Transverse colon (tissue), 4 donors: ENCODE results near the gene HOXA13. TPM values are rescaled to one million over a fixed set of nuclear protein-coding genes. Genes with fewer than 3 reads are reported as not detected.

Source experiments
- DNase-seq: peaks from one replicate; pipeline ENCODE4 v3.0.0-alpha.2; 2019
- H3K27ac ChIP-seq, 4 donors: fragments of 200-600 bp; sonication (generic); 2 replicates each; pipeline ENCODE4 v1.5.1; 2016 to 2018; ENCODE audit warnings: inconsistent platforms in 4 of 4
- H3K27me3 ChIP-seq: fragments of 200-600 bp; sonication (generic); 2 replicates; pipeline ENCODE4 v1.5.1; 2017; ENCODE audit warnings: inconsistent platforms
- H3K36me3 ChIP-seq, 4 donors: fragments of 200-600 bp; sonication (generic); 2 replicates each; pipeline ENCODE4 v1.5.1; 2017 to 2019; ENCODE audit warnings: inconsistent platforms in 4 of 4
- H3K4me1 ChIP-seq, 4 donors: fragments of 200-600 bp; sonication (generic); 2 replicates each; pipeline ENCODE4 v1.5.1; 2017 to 2020; ENCODE audit warnings: inconsistent platforms in 4 of 4
- H3K4me3 ChIP-seq, 4 donors: fragments of 200-600 bp; sonication (generic); 1 replicate in 1 of 4; 2 replicates in 3 of 4; pipeline versions ENCODE4 v1.5.1 to v1.6.1; 2017 to 2019; ENCODE audit warnings: inconsistent platforms in 4 of 4
- H3K9me3 ChIP-seq, 2 donors: fragments of 200-600 bp; sonication (generic); 2 replicates each; pipeline ENCODE4 v1.5.1; 2017 to 2019; ENCODE audit warnings: inconsistent platforms in 2 of 2
- EP300 ChIP-seq: sonication (generic); formaldehyde crosslinking; IDR thresholded peaks from one replicate; pipeline ENCODE4 v1.6.1; 2017; ENCODE audit warnings: antibody characterized with exemption, low read depth
- POLR2A ChIP-seq: fragments of 450-650 bp; IDR thresholded peaks from one replicate; pipeline ENCODE4 v1.6.1; 2016; ENCODE audit warnings: antibody characterized with exemption, mild to moderate bottlenecking, moderate library complexity
- POLR2AphosphoS5 ChIP-seq, 3 donors: sonication (generic); formaldehyde crosslinking; IDR thresholded peaks; one replicate each; pipeline ENCODE4 v1.6.1; 2016; ENCODE audit warnings: antibody characterized with exemption in 3 of 3
- WGBS, 2 donors: methylation state at CpG; one replicate each; pipeline ENCODE4 v1.1.5; 2018; ENCODE audit warnings: low coverage in 1 of 2; 5-methylcytosine and 5-hydroxymethylcytosine counted together
- in situ Hi-C, 4 donors: fragments of 200-750 bp; cut with MboI; loops; one replicate each; pipeline versions ENCODE4 v1.15.0 to v1.15.1; 2017; ENCODE audit warnings: low sequenced_read_pairs in 3 of 4, low pct_ligation_motif_present in 1 of 4, low pct_unique_long_range_greater_than_20kb in 1 of 4
- intact Hi-C: fragments of 100-400 bp; cut with DNase I; formaldehyde crosslinking; loops from one replicate; pipeline ENCODE4 v1.15.1; 2023; ENCODE audit warnings: low total_unique reads
- total RNA-seq, 4 donors: library from RNA; depleted of rRNA; stranded (reverse); fragments of >200 nt; gene quantifications; one replicate each; pipeline ENCODE4 v1.1.0, GENCODE V29; 2016
- TF ChIP-seq, protein P1 (sequence below), 5 experiments: fragments of 200-600 bp in 3 of 5; fragments of 450-650 bp in 2 of 5; sonication (generic) in 3 of 5; IDR thresholded peaks; 1 replicate in 2 of 5; 2 replicates in 3 of 5; pipeline ENCODE4 v1.5.1; 2016 to 2017; ENCODE audit warnings: antibody characterized with exemption in 5 of 5, inconsistent platforms in 3 of 5, mild to moderate bottlenecking in 2 of 5, moderate library complexity in 1 of 5

Gene HOXA13
- total RNA-seq, 4 donors from 2014 or later: 22.5 to 69.9 (median 38.7) TPM

DNA sequence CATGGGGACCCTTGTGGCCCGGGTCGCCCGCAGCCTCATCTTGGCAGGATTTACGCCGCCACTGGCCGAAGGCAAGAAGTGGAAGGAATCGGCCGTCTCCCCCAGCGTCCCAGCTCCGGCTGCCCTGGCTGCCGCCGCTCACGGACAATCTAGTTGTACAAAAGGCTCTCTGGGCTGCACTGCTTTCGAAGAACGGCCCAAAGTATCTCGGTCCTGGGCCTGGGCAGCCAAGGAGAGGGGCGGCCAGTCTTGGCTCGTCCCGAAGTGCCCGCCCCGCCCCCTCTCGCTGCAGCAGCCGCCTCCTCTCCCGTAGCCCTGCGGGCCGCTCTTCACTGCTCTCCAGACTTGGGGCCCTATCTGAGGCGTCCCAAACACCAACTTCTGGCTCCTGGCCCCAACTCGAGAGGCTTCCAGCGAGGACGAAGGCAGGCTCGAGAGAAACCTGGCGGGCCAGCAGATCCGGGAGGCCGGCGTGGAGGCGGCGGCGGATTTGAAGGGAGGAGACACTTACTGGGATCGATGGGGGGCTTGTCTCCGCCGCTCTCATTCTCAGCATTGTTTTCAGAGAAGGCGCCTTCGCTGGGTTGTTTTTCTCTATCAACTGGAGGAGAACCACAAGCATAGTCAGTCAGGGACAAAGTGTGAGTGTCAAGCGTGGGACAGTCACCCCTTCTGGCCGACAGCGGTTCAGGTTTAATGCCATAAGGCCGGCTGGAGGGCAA, 35.4 kb downstream of the HOXA13 start:
- no peaks in the 10 kb centered on the region for H3K36me3 ChIP-seq
- no peaks in the 10 kb centered on the region for H3K9me3 ChIP-seq
- in situ Hi-C loops: loop anchor here in 3 of 4 donors (25.0 kb wide), 3 partner anchors 802 to 1302 kb away; no protein-coding TSS in a partner anchor
- intact Hi-C loops: loop anchor here (10.0 kb wide), 1 partner anchor 1310 kb away; no protein-coding TSS in a partner anchor
- H3K27ac ChIP-seq: peak overlapping the region; percentile 95 to 99 (median 98)
- H3K4me1 ChIP-seq: peaks cover 4 to 33% (median 24%) of the 10 kb centered on the region in 4 donors
- TF ChIP-seq, protein P1, sequence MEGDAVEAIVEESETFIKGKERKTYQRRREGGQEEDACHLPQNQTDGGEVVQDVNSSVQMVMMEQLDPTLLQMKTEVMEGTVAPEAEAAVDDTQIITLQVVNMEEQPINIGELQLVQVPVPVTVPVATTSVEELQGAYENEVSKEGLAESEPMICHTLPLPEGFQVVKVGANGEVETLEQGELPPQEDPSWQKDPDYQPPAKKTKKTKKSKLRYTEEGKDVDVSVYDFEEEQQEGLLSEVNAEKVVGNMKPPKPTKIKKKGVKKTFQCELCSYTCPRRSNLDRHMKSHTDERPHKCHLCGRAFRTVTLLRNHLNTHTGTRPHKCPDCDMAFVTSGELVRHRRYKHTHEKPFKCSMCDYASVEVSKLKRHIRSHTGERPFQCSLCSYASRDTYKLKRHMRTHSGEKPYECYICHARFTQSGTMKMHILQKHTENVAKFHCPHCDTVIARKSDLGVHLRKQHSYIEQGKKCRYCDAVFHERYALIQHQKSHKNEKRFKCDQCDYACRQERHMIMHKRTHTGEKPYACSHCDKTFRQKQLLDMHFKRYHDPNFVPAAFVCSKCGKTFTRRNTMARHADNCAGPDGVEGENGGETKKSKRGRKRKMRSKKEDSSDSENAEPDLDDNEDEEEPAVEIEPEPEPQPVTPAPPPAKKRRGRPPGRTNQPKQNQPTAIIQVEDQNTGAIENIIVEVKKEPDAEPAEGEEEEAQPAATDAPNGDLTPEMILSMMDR (IDR thresholded peaks at IDR 0.05): peak; percentile 15 to 38 (median 27)
- TF ChIP-seq POLR2AphosphoS5 (IDR thresholded peaks at IDR 0.05): no peak
- no peak for TF ChIP-seq POLR2A
- TF ChIP-seq EP300: no peak
- peak overlapping the region; percentile 58 to 82 (median 64) for H3K4me3 ChIP-seq
- H3K27me3 ChIP-seq: peaks cover 19% of the 10 kb centered on the region
- whole genome bisulfite sequencing, 2 donors: 10% methylated on average over 31 of the region's 47 CpGs; no CpG with 5 or more reads in 1 of the 2 donors
- no peak for DNase-seq

DNA sequence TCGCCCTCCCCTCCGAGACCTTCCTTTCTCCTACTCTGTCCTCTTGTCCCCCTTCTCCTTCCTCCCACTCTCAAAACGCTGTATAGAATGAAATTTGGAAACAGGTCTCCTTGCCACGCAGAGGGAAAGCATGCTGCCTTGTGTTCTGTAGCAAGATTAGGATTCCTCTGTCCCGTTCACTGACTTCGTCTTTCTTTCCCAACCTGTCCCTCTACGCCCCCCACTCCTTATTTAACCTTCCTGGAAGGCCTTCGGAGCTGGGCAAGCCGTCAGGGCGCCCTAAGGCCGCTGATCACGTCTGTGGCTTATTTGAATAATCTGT, 35.9 kb downstream of the HOXA13 start:
- H3K27me3 ChIP-seq: peaks cover 19% of the 10 kb centered on the region
- peaks cover 4 to 34% (median 23%) of the 10 kb centered on the region in 4 donors for H3K4me1 ChIP-seq
- no peaks in the 10 kb centered on the region for H3K36me3 ChIP-seq
- no peaks in the 10 kb centered on the region for H3K9me3 ChIP-seq
- in situ Hi-C loops (loop anchor here in 3 of 4 donors (25.0 kb wide), 3 partner anchors 802 to 1302 kb away; no protein-coding TSS in a partner anchor), intact Hi-C loops (loop anchor here (10.0 kb wide), 1 partner anchor 1309 kb away; no protein-coding TSS in a partner anchor)
- WGBS, 2 donors: 0 to 10% methylated on average over 5 to 12 of the region's 12 CpGs
- peak overlapping the region; percentile 58 to 82 (median 64) for H3K4me3 ChIP-seq
- TF ChIP-seq, protein P1 (IDR thresholded peaks at IDR 0.05): no peak
- TF ChIP-seq POLR2A: no peak
- no peak for DNase-seq
- H3K27ac ChIP-seq: peak overlapping the region; percentile 95 to 99 (median 98)

DNA sequence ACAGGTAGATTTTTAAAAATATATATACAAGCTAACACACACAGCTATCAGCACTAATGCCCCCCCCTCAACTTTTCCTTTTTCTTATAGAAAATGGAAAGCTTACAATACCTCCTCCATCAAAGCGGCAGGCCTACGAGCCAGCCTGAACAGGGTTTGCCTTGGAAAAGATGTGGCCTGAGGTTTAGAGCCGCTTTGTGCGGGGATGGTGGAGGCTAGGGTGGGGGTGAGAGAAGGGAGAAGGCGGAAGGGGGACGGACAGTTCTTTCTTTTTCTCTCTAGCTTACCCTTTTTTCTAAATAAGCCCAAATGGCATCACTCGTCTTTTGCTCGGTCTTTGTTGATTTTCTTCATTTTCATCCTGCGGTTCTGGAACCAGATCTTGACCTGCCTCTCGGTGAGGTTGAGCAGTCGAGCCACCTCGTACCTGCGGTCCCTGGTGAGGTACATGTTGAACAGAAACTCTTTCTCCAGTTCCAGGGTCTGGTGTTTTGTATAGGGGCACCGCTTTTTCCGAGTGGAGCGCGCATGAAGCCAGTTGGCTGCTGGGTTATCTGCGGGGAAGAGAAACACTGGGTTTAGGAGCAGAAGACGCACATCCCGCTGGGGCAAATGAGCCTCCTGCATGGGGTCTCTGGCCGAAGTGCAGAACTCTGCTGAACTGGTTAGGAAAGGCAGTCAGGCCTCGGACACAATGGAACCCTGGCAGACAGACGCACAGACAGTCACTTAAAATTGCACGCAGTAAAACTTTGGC, 36.4 kb downstream of the HOXA13 start:
- peak overlapping the region; percentile 95 to 99 (median 98) for H3K27ac ChIP-seq
- WGBS, 2 donors: 6 to 20% methylated on average over 9 to 24 of the region's 24 CpGs
- H3K27me3 ChIP-seq: peaks cover 23% of the 10 kb centered on the region
- intact Hi-C loops: loop anchor here (10.0 kb wide), 1 partner anchor 1309 kb away; no protein-coding TSS in a partner anchor
- peak overlapping the region; percentile 58 to 82 (median 64) for H3K4me3 ChIP-seq
- TF ChIP-seq POLR2A: no peak
- no peaks in the 10 kb centered on the region for H3K9me3 ChIP-seq
- H3K4me1 ChIP-seq: peaks cover 4 to 34% (median 23%) of the 10 kb centered on the region in 4 donors
- in situ Hi-C loops: loop anchor here in 3 of 4 donors (25.0 kb wide), 3 partner anchors 801 to 1301 kb away; no protein-coding TSS in a partner anchor
- DNase-seq: no peak
- H3K36me3 ChIP-seq: no peaks in the 10 kb centered on the region

DNA sequence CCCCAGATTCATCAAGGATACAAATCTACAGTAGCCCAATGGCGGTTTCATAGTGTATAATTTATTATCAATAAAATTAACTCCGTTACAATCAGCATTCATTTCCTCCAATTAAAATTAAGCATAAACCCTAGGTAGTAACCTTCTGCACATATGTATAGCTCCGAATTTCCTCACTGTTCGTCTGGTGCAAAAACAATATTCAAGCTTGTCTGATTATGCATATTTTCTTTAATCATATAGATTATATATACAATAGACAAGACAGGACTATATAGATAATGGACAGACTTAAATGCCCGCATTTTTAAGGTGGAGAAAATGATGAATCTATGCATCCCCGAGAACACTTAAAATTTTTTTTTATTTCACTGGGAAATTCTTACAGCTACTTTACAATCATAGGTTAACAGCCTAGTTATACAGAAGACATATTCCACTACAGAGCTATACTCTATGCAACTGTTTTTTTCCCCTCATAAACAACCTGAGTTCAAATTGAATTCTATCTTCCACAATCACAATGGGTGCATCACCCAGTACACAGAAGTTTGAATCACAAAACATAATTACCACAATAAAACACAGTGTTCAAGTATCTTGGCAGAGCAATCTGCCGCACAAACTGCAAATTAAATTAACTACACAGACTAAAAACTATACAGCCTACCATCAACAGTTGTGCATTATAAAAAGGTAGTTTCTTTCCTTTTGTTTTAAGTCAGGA, 37.2 kb downstream of the HOXA13 start:
- 18 to 26% methylated on average over 6 to 7 of the region's 7 CpGs for WGBS, 2 donors
- TF ChIP-seq POLR2AphosphoS5 (IDR thresholded peaks at IDR 0.05): peak in 2 of 3 donors; percentile 42 to 56
- TF ChIP-seq, protein P1 (IDR thresholded peaks at IDR 0.05): no peak
- intact Hi-C loops (loop anchor here (10.0 kb wide), 1 partner anchor 1308 kb away; no protein-coding TSS in a partner anchor), in situ Hi-C loops (loop anchor here in 3 of 4 donors (25.0 kb wide), 3 partner anchors 800 to 1300 kb away; no protein-coding TSS in a partner anchor)
- peak overlapping the region in 3 of 4 donors; percentile 58 to 67 (median 62) for H3K4me3 ChIP-seq
- DNase-seq: peak; percentile 10
- H3K27ac ChIP-seq: peak overlapping the region; percentile 95 to 99 (median 98)
- H3K27me3 ChIP-seq: peaks cover 26% of the 10 kb centered on the region
- H3K9me3 ChIP-seq: no peaks in the 10 kb centered on the region
- H3K36me3 ChIP-seq: no peaks in the 10 kb centered on the region
- peaks cover 4 to 34% (median 21%) of the 10 kb centered on the region in 4 donors for H3K4me1 ChIP-seq
